GM12892 (cell line): ENCODE measurements around the gene ESRRA.

ENCODE experiments used
- POLR2A ChIP-seq: IDR thresholded peaks from 2 replicates; pipeline ENCODE4 v1.6.1; 2011; ENCODE audit warnings: low read depth, low read length, control low read depth
- POLR2AphosphoS5 ChIP-seq: IDR thresholded peaks from 2 replicates; pipeline ENCODE4 v1.6.1; 2011; ENCODE audit warnings: low read depth, low read length, control low read depth

DNA sequence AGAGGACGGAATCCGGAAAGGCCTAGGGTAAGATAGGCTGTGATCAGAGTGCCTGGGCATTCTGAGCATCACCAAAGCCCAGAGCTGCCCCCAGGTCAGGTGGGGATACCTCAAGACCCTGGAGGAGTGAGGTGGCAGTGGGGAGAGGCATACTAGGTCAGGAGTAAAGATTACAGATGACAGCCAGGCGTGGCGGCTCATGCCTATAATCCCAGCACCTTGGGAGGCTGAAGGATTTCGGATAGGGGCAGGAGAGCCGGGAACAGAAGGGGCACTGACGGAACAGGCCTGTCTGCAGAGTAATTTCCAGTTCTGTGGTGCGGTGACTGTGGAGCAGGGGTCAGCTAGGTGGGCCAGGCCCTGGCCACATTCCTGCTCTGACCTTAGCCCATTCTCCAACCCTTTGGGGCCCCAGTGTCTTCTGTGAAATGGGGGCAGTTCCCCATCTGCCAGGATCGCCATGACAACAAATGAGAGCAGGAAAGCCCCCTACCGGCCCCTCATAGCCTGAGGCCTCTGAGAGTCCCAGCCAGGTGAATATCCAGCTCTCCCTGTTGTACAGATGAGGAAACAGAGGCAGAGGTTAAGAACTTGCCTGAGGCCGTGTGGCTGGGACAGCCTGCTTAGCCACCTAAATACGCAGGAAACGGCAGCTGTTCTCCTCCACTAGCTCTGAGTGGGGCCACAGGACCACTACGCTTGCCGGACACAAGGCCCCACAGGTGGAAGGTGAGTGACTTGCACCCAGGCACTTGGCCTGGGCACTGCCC, 30.1 kb upstream of the ESRRA start:
- no peak for TF ChIP-seq POLR2AphosphoS5
- no peak for TF ChIP-seq POLR2A
